ENCODE results near the gene SLIT1. TPM values are rescaled to one million over a fixed set of nuclear protein-coding genes. Genes with fewer than 3 reads are reported as not detected.

SLIT1 gene
- total and polyA plus RNA-seq, 2 of the 8 experiments (the other 6 are each of a cell fraction or from before 2014, with no cell fraction given) = 0.70 to 0.88 TPM

DNA sequence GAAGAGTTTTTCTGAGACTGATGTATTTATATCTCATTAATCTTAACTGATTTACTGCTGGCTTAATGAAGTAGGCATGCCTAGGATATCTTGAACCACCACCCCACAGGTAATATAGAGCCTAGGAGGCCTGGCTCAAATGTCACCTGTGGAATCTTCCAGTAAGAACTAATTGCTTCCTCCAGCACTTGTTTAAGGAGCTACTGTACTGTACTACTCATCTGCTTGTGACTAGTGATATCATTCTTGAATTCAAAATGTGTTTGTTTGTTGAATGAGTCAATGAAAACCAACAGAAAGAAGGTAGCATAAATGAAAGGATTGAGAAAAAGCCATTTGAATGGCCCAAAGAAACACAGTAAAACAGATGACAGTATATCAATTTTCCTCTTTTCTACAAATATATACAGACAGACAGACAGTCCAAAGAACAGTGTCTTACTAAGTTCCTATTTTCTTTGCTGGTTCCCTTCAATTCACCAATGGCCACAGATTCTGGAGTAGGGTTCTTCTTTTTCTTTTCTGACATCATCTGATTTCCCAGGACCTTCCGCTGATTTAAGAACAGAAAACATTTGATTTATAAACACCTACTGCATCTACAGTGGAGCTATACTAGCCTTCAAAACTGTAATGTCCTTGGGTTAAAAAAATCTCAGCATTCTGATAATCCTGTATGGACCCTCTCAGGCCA, 43.7 kb upstream of the SLIT1 start (continued):
- no peak for TF ChIP-seq TEAD4 (IDR thresholded peaks at IDR 0.05; ENCODE audit: low read depth, low read length)
- TF ChIP-seq POU5F1 (IDR thresholded peaks at IDR 0.05; ENCODE audit: low read depth, low read length) = no peak
- TF ChIP-seq POLR2A (IDR thresholded peaks at IDR 0.05; ENCODE audit: control extremely low read depth in 1 of 2, low read depth in 2 of 2, low read length in 2 of 2) = no peak
- no peak for TF ChIP-seq CBX5 (IDR thresholded peaks at IDR 0.05; ENCODE audit: low read depth, low read length)

All from H1 (cell line).